D341Med (cell line): ENCODE results near the gene PRR20D.
"Not testable (repeated sequence)": the region's sequence is repeated elsewhere in the genome, so short reads cannot be mapped to it uniquely, and the experiment has no call there.

Experiments
- DNase-seq: peaks from one replicate; pipeline ENCODE4 v3.0.0; 2012; ENCODE audit warnings: low spot score

PRR20D gene

GRCh38 chr13:57160332-57160731, at the start of gene PRR20D:
Gene PRR20D, plus strand, starts transcription at chr13:57160632. Its CDS starts 387 bp downstream, at chr13:57161019.
- DNase-seq = not testable (repeated sequence)

GRCh38 chr13:57114945-57115344, 45.5 kb upstream of the PRR20D start:
- no peak for DNase-seq

GRCh38 chr13:57123681-57124080, 36.8 kb upstream of the PRR20D start:
- no peak for DNase-seq

- DNase-seq = no peak
Observed at GRCh38 chr13:57128909-57129308, 31.5 kb upstream of the PRR20D start.

- no peak for DNase-seq
Observed at GRCh38 chr13:57136093-57136492, 24.3 kb upstream of the PRR20D start.

- DNase-seq = no peak
Observed at GRCh38 chr13:57137585-57137984, 22.8 kb upstream of the PRR20D start.

GRCh38 chr13:57138988-57139387, 21.4 kb upstream of the PRR20D start:
- no peak for DNase-seq

GRCh38 chr13:57139781-57140180, 20.7 kb upstream of the PRR20D start:
- DNase-seq = not testable (repeated sequence)

- not testable (repeated sequence) for DNase-seq
Observed at GRCh38 chr13:57140235-57140968, 20.0 kb upstream of the PRR20D start, which contains the start of gene PRR20A. Gene PRR20A, plus strand, starts transcription at chr13:57140918. Its CDS starts 387 bp downstream, at chr13:57141305.

GRCh38 chr13:57147188-57147587, 13.2 kb upstream of the PRR20D start, which contains the start of gene PRR20B:
Gene PRR20B, plus strand, starts transcription at chr13:57147488. Its CDS starts 387 bp downstream, at chr13:57147875.
- not testable (repeated sequence) for DNase-seq

GRCh38 chr13:57148106-57148505, 12.3 kb upstream of the PRR20D start:
- not testable (repeated sequence) for DNase-seq

GRCh38 chr13:57153761-57154160, 6.7 kb upstream of the PRR20D start, which contains the start of gene PRR20C:
Gene PRR20C, plus strand, starts transcription at chr13:57154061. Its CDS starts 387 bp downstream, at chr13:57154448.
- DNase-seq = not testable (repeated sequence)

- not testable (repeated sequence) for DNase-seq
Observed at GRCh38 chr13:57166897-57167296, 6.5 kb downstream of the PRR20D start, which contains the start of gene PRR20E. Gene PRR20E, plus strand, starts transcription at chr13:57167197. Its CDS starts 387 bp downstream, at chr13:57167584.

GRCh38 chr13:57191667-57192066, 31.2 kb downstream of the PRR20D start:
- no peak for DNase-seq

GRCh38 chr13:57212989-57213388, 52.6 kb downstream of the PRR20D start:
- DNase-seq = no peak
